ENCODE measurements around the gene MYO16. TPM values are rescaled to one million over a fixed set of nuclear protein-coding genes. Genes with fewer than 3 reads are reported as not detected.

MYO16 gene
- total RNA-seq, 4 donors from 2014 or later: 0.53 TPM; not detected in 3

DNA sequence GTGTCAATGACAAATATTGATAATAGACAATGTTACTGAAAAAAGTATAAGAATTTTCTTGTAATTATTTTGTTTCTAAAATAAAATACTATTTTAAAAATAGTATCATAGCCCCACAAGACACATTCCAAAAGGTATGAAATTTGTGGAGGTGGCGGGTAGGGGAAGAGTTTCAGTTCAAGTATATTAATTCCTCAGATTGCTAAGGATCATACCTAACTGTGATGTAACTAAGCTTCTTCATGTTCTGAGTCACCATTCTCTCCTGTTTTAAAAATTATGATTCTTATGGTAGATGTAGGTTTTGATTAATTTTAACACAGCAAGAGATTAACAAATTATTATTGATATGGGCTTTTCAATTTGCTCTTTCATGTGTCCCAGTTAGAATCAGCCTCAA lies 61.3 kb downstream of the MYO16 start:
- H3K27ac ChIP-seq: no peak overlapping the region
- H3K9me3 ChIP-seq: no peaks in the 10 kb centered on the region
- no peaks in the 10 kb centered on the region for H3K4me1 ChIP-seq
- DNase-seq: no peak
- no peak for TF ChIP-seq POLR2A (IDR thresholded peaks at IDR 0.05)
- TF ChIP-seq, protein P1, sequence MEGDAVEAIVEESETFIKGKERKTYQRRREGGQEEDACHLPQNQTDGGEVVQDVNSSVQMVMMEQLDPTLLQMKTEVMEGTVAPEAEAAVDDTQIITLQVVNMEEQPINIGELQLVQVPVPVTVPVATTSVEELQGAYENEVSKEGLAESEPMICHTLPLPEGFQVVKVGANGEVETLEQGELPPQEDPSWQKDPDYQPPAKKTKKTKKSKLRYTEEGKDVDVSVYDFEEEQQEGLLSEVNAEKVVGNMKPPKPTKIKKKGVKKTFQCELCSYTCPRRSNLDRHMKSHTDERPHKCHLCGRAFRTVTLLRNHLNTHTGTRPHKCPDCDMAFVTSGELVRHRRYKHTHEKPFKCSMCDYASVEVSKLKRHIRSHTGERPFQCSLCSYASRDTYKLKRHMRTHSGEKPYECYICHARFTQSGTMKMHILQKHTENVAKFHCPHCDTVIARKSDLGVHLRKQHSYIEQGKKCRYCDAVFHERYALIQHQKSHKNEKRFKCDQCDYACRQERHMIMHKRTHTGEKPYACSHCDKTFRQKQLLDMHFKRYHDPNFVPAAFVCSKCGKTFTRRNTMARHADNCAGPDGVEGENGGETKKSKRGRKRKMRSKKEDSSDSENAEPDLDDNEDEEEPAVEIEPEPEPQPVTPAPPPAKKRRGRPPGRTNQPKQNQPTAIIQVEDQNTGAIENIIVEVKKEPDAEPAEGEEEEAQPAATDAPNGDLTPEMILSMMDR (IDR thresholded peaks at IDR 0.05): no peak
- no peak overlapping the region for H3K4me3 ChIP-seq
- H3K36me3 ChIP-seq: no peaks in the 10 kb centered on the region
- H3K27me3 ChIP-seq: no peaks in the 10 kb centered on the region

DNA sequence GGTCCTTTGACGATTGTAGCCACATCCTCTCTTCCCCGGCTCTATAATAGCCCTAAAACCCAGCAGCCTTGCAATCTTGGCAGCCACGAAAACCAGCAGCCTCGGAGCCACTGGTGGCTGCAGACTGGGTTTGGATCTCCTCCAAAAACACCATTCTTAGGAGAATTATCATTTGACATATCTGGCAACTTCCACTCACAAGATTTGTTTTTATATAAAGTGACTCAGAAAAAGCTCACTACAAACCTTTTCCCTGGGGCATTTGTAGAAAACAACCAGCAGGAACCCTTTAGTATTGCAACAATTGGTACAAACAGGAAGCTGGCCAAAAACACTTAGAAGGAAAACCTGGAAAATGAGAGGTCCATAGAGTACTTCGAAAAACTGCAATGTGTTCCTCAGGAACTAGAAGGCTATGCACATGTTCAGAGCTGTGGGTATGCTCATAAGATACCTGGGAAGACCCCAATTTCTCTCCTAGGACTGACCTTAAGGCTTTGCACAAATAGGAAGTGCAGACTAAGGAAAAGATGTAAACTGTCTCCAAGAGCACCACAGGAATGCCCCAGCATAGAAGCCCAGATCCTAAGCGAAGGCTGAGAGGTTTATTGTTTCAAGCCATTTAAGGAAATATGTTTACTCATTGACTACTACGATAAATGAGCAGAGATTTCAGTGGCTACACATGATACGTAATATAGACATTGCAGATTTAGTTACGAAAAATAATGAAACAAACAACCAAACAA lies 71.2 kb downstream of the MYO16 start:
- DNase-seq: no peak
- Histone ChIP-seq H3K27me3 (no peaks in the 10 kb centered on the region), H3K4me3 (no peak overlapping the region), H3K36me3 (no peaks in the 10 kb centered on the region), H3K27ac (no peak overlapping the region), H3K9me3 (peaks cover 0 to 7% (median 0%) of the 10 kb centered on the region in 4 donors), H3K4me1 (no peaks in the 10 kb centered on the region)
- TF ChIP-seq POLR2A (IDR thresholded peaks at IDR 0.05): no peak
- TF ChIP-seq, protein P1 (IDR thresholded peaks at IDR 0.05): no peak

DNA sequence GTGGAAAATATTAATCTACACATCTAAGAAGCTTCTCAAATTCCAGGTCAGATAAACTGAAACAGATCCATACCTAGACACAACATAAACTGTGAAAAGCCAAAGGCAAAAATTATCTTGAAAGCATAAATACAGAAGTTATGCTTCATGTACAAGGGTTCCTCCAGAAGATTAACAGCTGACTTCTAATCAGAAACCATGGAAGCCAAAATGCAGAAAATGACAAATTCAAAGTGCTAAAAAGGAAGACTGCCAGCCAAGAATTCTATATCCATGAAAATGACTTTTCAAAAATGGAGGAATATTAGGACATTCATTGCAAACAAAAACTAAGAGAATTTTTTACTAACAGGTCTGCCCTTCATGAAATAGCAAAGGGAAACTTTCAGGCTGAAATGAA lies 72.8 kb downstream of the MYO16 start:
- Histone ChIP-seq H3K36me3 (no peaks in the 10 kb centered on the region), H3K4me3 (no peak overlapping the region), H3K4me1 (no peaks in the 10 kb centered on the region), H3K27ac (no peak overlapping the region), H3K9me3 (peaks cover 0 to 7% (median 0%) of the 10 kb centered on the region in 4 donors), H3K27me3 (no peaks in the 10 kb centered on the region)
- no peak for DNase-seq
- TF ChIP-seq POLR2A (IDR thresholded peaks at IDR 0.05): no peak
- TF ChIP-seq, protein P1 (IDR thresholded peaks at IDR 0.05): no peak

DNA sequence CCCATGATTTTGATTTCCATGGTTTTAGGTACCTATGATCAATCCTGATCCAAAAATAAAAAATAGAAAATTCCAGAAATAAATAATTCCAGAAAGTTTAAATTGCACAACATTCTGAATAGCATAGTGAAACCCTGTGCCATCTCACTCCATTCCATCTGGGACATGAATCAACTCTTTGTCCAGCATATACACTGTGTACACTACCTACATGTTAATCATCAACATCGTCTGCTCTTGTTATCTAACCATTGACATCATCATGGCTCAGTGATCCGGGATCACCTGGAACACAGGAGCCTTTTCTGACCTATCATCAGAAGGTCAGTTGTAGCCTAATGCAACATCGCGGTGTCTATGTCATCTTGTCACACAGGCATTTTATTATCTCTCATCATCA lies 75.6 kb downstream of the MYO16 start:
- no peak overlapping the region for H3K27ac ChIP-seq
- TF ChIP-seq, protein P1 (IDR thresholded peaks at IDR 0.05): no peak
- TF ChIP-seq POLR2A (IDR thresholded peaks at IDR 0.05): no peak
- no peaks in the 10 kb centered on the region for H3K27me3 ChIP-seq
- DNase-seq: no peak
- H3K36me3 ChIP-seq: no peaks in the 10 kb centered on the region
- H3K4me1 ChIP-seq: no peaks in the 10 kb centered on the region
- H3K9me3 ChIP-seq: peaks cover 0 to 7% (median 0%) of the 10 kb centered on the region in 4 donors
- H3K4me3 ChIP-seq: no peak overlapping the region

DNA sequence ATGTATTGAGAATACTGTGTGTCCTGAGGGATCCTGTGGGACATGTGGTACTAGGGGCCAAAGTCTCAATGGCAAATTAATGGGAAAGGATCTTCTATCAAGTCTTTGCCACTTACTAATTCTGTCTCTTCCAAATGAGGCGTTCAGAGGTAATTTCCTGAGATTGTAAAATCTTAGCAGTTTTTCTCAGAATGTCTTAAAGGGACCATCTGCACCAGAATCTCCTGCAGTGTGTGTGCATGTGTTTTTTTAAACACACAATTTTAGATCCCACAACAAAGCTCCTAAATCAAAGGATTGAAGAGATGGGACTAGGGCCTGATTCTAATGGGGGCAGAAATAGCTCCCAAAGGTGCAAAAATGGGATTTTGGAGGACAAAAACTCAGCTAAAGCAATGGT lies 78.2 kb downstream of the MYO16 start:
- TF ChIP-seq POLR2A (IDR thresholded peaks at IDR 0.05): no peak
- TF ChIP-seq, protein P1 (IDR thresholded peaks at IDR 0.05): no peak
- no peak for DNase-seq
- H3K4me1 ChIP-seq: no peaks in the 10 kb centered on the region
- no peaks in the 10 kb centered on the region for H3K9me3 ChIP-seq
- H3K4me3 ChIP-seq: no peak overlapping the region
- no peaks in the 10 kb centered on the region for H3K27me3 ChIP-seq
- no peaks in the 10 kb centered on the region for H3K36me3 ChIP-seq
- no peak overlapping the region for H3K27ac ChIP-seq
